GM12801 (cell line): ENCODE data around the gene L3MBTL4.

ENCODE experiments used
- TF ChIP-seq, protein P1 (sequence below): IDR thresholded peaks from one replicate; pipeline ENCODE4 v1.5.1; 2011; ENCODE audit warnings: control low read depth; ENCODE audit not compliant: insufficient read length; ENCODE audit errors: extremely low read depth

The L3MBTL4 gene

GRCh38 chr18:5982332-5982731 lies 432.4 kb downstream of the L3MBTL4 start:
- TF ChIP-seq, protein P1, sequence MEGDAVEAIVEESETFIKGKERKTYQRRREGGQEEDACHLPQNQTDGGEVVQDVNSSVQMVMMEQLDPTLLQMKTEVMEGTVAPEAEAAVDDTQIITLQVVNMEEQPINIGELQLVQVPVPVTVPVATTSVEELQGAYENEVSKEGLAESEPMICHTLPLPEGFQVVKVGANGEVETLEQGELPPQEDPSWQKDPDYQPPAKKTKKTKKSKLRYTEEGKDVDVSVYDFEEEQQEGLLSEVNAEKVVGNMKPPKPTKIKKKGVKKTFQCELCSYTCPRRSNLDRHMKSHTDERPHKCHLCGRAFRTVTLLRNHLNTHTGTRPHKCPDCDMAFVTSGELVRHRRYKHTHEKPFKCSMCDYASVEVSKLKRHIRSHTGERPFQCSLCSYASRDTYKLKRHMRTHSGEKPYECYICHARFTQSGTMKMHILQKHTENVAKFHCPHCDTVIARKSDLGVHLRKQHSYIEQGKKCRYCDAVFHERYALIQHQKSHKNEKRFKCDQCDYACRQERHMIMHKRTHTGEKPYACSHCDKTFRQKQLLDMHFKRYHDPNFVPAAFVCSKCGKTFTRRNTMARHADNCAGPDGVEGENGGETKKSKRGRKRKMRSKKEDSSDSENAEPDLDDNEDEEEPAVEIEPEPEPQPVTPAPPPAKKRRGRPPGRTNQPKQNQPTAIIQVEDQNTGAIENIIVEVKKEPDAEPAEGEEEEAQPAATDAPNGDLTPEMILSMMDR, result no peak

DNA sequence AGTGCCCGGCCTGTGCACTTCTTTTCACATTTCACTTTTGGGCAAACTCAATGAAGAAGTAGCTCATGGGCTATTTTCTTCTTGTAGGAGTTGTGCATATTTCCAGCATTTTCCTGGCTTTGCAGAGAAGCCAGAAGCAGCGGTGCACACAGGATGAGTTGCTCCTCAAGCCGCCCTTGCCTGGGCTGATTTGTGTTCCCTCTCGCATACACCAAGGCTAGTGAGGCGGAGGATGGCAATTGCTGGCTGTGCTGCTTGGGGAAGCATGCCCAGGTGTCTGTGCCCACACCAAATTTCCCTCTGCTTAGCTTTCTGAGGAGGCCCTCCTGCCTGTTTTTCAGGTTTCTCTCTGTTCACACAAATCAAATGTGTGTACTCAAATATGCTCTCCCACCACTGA lies 434.0 kb downstream of the L3MBTL4 start:
- TF ChIP-seq, protein P1, result no peak

GRCh38 chr18:5979971-5980457 lies 434.7 kb downstream of the L3MBTL4 start:
- TF ChIP-seq, protein P1, result no peak

- TF ChIP-seq, protein P1, result no peak
Observed at GRCh38 chr18:5979176-5979888, 435.4 kb downstream of the L3MBTL4 start.

DNA sequence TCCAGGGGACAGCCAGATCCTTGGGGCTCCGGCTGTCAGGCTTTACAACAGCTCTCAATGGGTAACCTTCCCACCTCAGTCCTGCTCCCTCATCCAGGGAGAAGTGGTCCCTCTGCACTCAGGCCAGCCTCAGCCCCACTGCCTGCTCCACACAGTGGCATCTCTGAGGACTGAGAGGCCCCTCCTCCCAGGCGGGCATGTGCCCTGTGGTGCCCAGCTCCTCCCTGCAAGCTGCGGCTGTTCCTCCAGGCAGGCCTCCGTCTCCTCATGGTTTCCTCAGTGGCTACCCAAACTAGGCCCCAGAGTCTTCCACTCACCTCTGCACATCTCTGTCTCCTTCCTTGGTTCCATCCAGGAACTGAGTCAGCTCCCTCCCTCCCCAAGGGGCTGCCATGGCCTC lies 437.7 kb downstream of the L3MBTL4 start:
- TF ChIP-seq, protein P1, result no peak

- TF ChIP-seq, protein P1, result no peak
Observed at GRCh38 chr18:5975111-5976002, 439.4 kb downstream of the L3MBTL4 start.

GRCh38 chr18:5974696-5975095 lies 440.0 kb downstream of the L3MBTL4 start:
- TF ChIP-seq, protein P1, result no peak
